GM21786 (cell line): Measurements from ENCODE around the gene ANXA8L1.
"Not testable (repeated sequence)": the region's sequence is repeated elsewhere in the genome, so short reads cannot be mapped to it uniquely, and the experiment has no call there.

Source experiments
- ATAC-seq: cut with Tn5 transposase; IDR thresholded peaks from one replicate; pipeline ENCODE4 v1.9.1; 2021; ENCODE audit not compliant: unreplicated experiment

The ANXA8L1 gene

GRCh38 chr10:46397767-46398166, 22.2 kb downstream of the ANXA8L1 start:
- ATAC-seq: not testable (repeated sequence)

DNA sequence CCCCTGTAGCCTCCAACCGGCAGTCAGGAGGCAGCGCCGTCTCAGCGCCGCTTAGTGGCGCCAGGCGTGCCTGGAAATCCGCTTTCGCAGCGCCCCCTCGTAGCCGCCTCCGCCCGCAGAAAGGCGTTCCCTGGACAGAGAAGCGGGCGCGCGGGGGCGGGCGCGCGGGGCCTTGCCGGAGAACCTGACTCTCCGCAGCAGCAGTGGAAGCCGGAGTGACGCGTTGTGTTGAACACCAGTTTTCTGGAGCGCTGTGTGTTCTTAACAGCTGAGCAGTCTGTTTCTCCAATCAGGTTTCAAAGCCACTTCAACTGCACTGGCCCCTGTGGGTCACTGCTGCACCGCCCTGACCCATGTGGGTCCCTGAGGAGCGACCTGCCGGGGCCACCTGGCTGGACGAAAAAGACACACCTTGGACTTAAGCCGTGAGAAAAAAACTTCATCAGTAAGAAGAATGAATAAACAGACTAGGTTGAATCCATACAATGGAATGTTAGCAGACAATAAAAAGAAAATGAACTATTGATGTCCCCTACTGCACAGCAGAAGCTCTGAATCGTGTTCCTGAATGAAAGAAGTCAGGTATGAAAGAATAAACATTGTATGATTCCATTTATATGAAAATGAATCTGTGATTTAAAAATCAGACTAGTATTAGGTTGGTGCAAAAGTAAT, 22.8 kb downstream of the ANXA8L1 start:
- not testable (repeated sequence) for ATAC-seq

DNA sequence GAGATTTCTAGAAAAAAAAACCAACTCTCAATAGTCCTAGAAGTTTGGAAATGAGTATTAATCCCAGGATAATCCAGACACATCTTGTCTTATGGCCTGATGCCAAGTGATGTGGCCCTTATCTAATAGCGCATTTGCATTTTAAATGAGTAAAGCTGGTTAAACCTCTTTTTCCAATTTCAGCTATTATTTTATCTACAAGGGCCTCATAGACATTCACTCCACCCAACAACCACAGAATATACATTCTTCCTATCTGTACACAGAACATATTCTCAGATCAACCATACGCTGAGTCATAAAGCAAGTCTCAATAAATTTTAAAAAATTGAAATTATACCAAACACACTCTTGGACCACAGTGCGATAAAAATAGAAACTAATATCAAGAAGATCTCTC, 34.0 kb downstream of the ANXA8L1 start:
- ATAC-seq: not testable (repeated sequence)

DNA sequence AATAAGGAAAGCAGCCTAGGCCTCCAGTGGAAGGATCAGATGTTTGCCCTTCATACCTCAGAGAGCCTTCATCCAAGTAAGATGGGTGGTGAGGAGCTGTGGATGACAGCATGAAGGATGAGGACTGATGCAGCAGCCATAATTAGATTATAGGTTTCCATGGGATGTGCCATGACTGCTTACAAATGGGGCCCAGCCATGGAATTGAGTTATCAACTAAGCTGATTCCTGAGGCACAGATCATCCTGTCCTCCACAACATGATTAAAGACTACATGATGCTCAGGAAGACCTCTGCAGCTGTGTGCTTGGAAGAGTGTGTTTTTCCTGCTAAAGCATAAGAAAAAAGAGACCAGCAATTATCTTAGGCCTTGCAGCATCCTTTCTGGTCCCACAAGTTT, 35.5 kb downstream of the ANXA8L1 start:
- ATAC-seq: not testable (repeated sequence)

GRCh38 chr10:46412665-46413064, 37.1 kb downstream of the ANXA8L1 start:
- not testable (repeated sequence) for ATAC-seq

- not testable (repeated sequence) for ATAC-seq
Measured at GRCh38 chr10:46415291-46415690, 39.7 kb downstream of the ANXA8L1 start.

DNA sequence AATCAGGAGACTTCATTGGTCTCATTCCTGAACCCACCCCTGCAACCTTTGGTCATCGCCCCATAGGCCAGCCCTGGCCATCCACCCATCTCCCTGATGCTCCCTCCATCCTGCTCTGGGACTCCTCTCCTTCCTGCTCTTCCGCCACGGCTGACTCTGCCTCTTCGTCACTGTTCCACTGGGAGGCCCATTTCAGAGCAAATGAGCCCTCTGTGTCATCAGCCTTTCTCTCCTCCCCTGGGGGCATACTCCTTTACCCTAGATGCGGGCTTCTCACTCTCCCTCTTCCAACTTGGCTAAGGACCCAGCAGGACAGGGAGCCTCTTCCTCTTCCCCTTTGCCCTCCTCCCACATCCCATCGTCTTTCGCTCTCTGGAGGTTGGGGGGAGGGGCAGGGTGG, 42.7 kb downstream of the ANXA8L1 start:
- not testable (repeated sequence) for ATAC-seq

DNA sequence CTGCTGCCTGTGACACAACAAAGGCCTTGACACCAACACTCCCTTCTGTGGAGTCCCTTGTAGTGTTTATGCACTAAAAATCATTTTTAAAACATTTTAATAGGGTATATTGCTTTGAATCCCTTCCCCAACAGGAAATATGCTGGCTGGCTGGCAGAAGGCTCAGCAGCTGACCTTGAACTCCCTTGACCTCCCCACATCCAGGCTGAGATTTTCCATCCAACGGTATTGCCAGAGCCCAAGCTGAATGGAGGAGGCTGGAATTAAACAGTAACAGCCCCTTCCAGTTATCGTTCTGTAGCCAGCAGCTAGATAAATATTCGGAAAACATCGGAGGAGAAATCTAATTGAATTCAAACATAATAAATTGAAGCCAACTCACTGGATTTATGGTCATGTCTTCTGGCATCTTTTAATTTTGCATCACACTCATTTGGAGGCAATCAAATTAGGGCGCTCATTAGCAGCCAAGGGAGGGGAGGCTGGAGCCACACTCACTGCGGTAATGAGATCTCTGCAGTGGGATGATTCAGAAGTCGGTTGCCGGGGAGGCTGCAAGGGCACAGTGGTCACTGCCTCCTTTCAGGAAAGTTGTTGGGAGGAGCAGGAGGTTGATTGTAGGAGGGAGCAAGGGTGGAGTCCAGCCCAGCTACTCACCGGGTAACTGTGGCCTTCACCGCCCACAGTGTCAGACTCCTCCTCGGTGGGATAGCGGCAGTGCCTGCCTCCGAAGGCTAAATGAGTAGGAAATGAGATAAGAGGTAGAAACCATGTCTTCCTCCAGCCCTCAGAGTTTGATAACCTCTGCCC, 44.2 kb downstream of the ANXA8L1 start:
- not testable (repeated sequence) for ATAC-seq

DNA sequence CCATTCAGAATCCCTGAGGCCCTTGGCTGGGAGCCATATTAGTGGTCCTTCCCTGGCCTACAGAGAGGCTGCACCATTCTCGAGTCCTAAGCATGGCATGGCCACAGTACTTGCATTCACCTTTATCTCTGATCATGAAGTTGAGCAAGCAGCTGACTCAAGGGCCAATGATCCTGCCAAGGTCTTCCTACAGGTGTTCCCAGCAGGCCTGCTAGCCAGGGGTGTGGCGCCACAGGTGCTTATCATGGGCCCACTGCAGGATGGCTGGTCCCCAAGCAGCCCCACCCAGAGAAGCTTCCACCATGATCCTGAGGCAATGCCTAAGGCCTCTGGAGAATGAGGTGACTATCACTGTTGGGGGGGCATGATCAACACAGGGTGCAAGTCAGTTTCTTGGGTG, 48.0 kb downstream of the ANXA8L1 start:
- not testable (repeated sequence) for ATAC-seq

GRCh38 chr10:46440942-46441341, 65.4 kb downstream of the ANXA8L1 start:
- not testable (repeated sequence) for ATAC-seq
